HepG2 (cell line): ENCODE measurements around the gene RASD1. TPM values are rescaled to one million over a fixed set of nuclear protein-coding genes. Genes with fewer than 3 reads are reported as not detected.

Experiments used
- ATAC-seq: fragments of 200-7000 bp; cut with Tn5 transposase; 3 replicates; pipeline ENCODE4 v1.9.1; 2020; ENCODE audit warnings: mild to moderate bottlenecking, moderate library complexity
- BruUV-seq: library from RNA; stranded (reverse); fragments of 400-500 nt; replicated peaks from 2 replicates; lab custom pipeline; 2021; lab: Mats Ljungman, UMichigan
- CTCF ChIA-PET: fragments of 300-600 bp; formaldehyde crosslinking; extraction: SDS; loops from one replicate; lab custom pipeline; 2021; ENCODE audit warnings: low total read pairs, inconsistent platforms, low intra/inter-chr PET ratio; lab: Yijun Ruan, JAX
- POLR2A ChIA-PET: fragments of 350-600 bp; sonication (Branson Sonifier 250); formaldehyde crosslinking; loops from one replicate; lab custom pipeline; 2020; ENCODE audit warnings: antibody characterized with exemption, inconsistent platforms; lab: Yijun Ruan, JAX
- DNase-seq: peaks from one replicate; pipeline ENCODE4 v3.0.0-alpha.2; 2015; ENCODE audit warnings: low spot score
- FAIRE-seq: peaks from 3 replicates; lab custom pipeline; 2011; peaks lifted over from hg19 to GRCh38; lab: Jason Lieb, UNC
- H2AFZ ChIP-seq: one replicate; pipeline ENCODE4 v1.6.1; 2011; ENCODE audit warnings: low read length, inconsistent platforms
- H3K27ac ChIP-seq: fragments of 300-600 bp; 3 replicates; pipeline ENCODE4 v1.8.0; 2011; ENCODE audit warnings: mixed run types, mild to moderate bottlenecking, mixed read lengths, low read length, inconsistent platforms; ENCODE audit not compliant: insufficient read depth; ENCODE audit errors: extremely low read length
- H3K27me3 ChIP-seq, 2 experiments: fragments of 200-600 bp in 1 of 2; 2 replicates in 1 of 2; 3 replicates in 1 of 2; pipeline versions ENCODE4 v1.6.0 to v1.8.0; 2011; ENCODE audit warnings: low read length in 2 of 2, mild to moderate bottlenecking in 2 of 2, moderate library complexity in 2 of 2, inconsistent platforms in 1 of 2; ENCODE audit not compliant: insufficient read depth in 2 of 2, control insufficient read depth in 1 of 2
- H3K36me3 ChIP-seq, 2 experiments: fragments of 200-600 bp in 1 of 2; replicated peaks in 1 of 2; 2 replicates in 1 of 2; 3 replicates in 1 of 2; pipeline versions ENCODE4 v1.5.1 to v1.8.0; 2011; ENCODE audit warnings: low read length in 2 of 2, inconsistent platforms in 1 of 2; ENCODE audit not compliant: insufficient read depth in 2 of 2, control insufficient read depth in 1 of 2
- H3K4me1 ChIP-seq: 2 replicates; pipeline ENCODE4 v1.5.1; 2012; ENCODE audit warnings: low read length, inconsistent platforms; ENCODE audit not compliant: insufficient read depth
- H3K4me2 ChIP-seq: 2 replicates; pipeline ENCODE4 v1.6.0; 2011; ENCODE audit warnings: low read depth, low read length, inconsistent platforms
- H3K4me3 ChIP-seq, 3 experiments: fragments of 200-600 bp in 1 of 3; sonication (generic), shearing (Covaris generic) in 1 of 3; replicated peaks in 1 of 3; 2 replicates each; pipeline ENCODE4 v1.5.1; 2011 to 2016; ENCODE audit warnings: low read length in 3 of 3, inconsistent platforms in 2 of 3, low read depth in 2 of 3, mild to moderate bottlenecking in 2 of 3, control low read depth in 1 of 3, mixed read lengths in 1 of 3; ENCODE audit not compliant: insufficient read depth in 1 of 3
- H3K79me2 ChIP-seq: one replicate; pipeline ENCODE4 v1.6.1; 2011; ENCODE audit warnings: low read length, inconsistent platforms; ENCODE audit not compliant: insufficient read depth
- H3K9ac ChIP-seq: 2 replicates; pipeline ENCODE4 v1.6.0; 2011; ENCODE audit warnings: mild to moderate bottlenecking, low read depth, low read length, inconsistent platforms; ENCODE audit not compliant: insufficient read depth
- H3K9me3 ChIP-seq: 2 replicates; pipeline ENCODE4 v1.5.1; 2012; ENCODE audit warnings: mild to moderate bottlenecking, low read length
- H4K20me1 ChIP-seq: 2 replicates; pipeline ENCODE4 v1.6.0; 2011; ENCODE audit warnings: inconsistent platforms, mild to moderate bottlenecking, low read length, moderate library complexity; ENCODE audit not compliant: insufficient read depth
- CENPT ChIP-seq: sonication (generic); formaldehyde crosslinking; IDR thresholded peaks from 2 replicates; pipeline ENCODE4 v1.8.0; 2022; ENCODE audit warnings: low read depth, mild to moderate bottlenecking, moderate library complexity, missing genetic modification reagents
- CHD4 ChIP-seq: fragments of 200-600 bp; sonication (generic); IDR thresholded peaks from 2 replicates; pipeline ENCODE4 v1.7.0; 2017; ENCODE audit warnings: mild to moderate bottlenecking, low read length, borderline replicate concordance
- HNRNPH1 ChIP-seq: fragments of 200-400 bp; formaldehyde crosslinking; optimal IDR thresholded peaks from 2 replicates; pipeline ENCODE3; 2017; ENCODE audit warnings: mild to moderate bottlenecking, low read depth, low read length
- IRX3 ChIP-seq: sonication (generic); formaldehyde crosslinking; IDR thresholded peaks from 2 replicates; pipeline ENCODE4 v1.8.1; 2023; ENCODE audit warnings: mild to moderate bottlenecking, low read depth, missing genetic modification reagents, borderline replicate concordance
- MAFK ChIP-seq, 2 experiments: IDR thresholded peaks in 1 of 2; conservative IDR thresholded peaks in 1 of 2; 2 replicates each; pipeline ENCODE4 v1.6.1; 2011; ENCODE audit warnings: improper control_type of control experiment in 2 of 2, low read length in 2 of 2
- MTA3 ChIP-seq: sonication (generic); formaldehyde crosslinking; IDR thresholded peaks from 2 replicates; pipeline ENCODE4 v1.4.0; 2020; ENCODE audit warnings: missing genetic modification reagents
- TCF12 ChIP-seq, 2 experiments: fragments of 450-650 bp in 1 of 2; sonication (generic) in 1 of 2; formaldehyde crosslinking in 1 of 2; IDR thresholded peaks; 2 replicates each; pipeline versions ENCODE4 v1.6.1 to v1.8.0; 2017 to 2022; ENCODE audit warnings: antibody characterized with exemption in 1 of 2, mild to moderate bottlenecking in 1 of 2, missing genetic modification reagents in 1 of 2, moderate library complexity in 1 of 2
- WGBS: methylation state at CpG from one replicate; pipeline ENCODE4 v1.1.6; 2017; ENCODE audit warnings: low lambda C conversion rate; 5-methylcytosine and 5-hydroxymethylcytosine counted together
- in situ Hi-C: cut with HindIII; loops from 2 replicates; pipeline ENCODE4 v1.10.0; 2017; ENCODE audit warnings: low pct_unique_long_range_greater_than_20kb; ENCODE audit not compliant: extremely low pct_ligation_motif_present
- intact Hi-C: fragments of 100-400 bp; cut with micrococcal nuclease; formaldehyde crosslinking; loops from one replicate; pipeline ENCODE4 v1.10.0; 2022; ENCODE audit not compliant: unreplicated experiment
- polyA plus RNA-seq, 8 experiments: library from polyadenylated mRNA; depleted of rRNA in 3 of 8; stranded (reverse) in 7 of 8; unstranded in 1 of 8; fragments of >200 nt; fragmentation: Illumina TruSeq in 4 of 8; extraction: Trizol in 4 of 8; gene quantifications; 2 replicates each; pipeline versions ENCODE4 v1.2.1 to v1.2.3, GENCODE V29; 2011 to 2016; ENCODE audit warnings: low read depth in 4 of 8, missing spikeins in 1 of 8, mixed read lengths in 1 of 8; ENCODE audit not compliant: insufficient read depth in 1 of 8
- total RNA-seq, 5 experiments: library from RNA; depleted of rRNA; stranded (reverse); fragments of >200 nt; fragmentation: Illumina TruSeq; extraction: Trizol; gene quantifications; 2 replicates each; pipeline ENCODE4 v1.2.3, GENCODE V29; 2016; ENCODE audit warnings: low read depth in 1 of 5
- TF ChIP-seq, protein P1 (sequence below): sonication (generic); formaldehyde crosslinking; IDR thresholded peaks from 2 replicates; pipeline ENCODE4 v1.5.1; 2020; ENCODE audit warnings: mild to moderate bottlenecking, missing genetic modification reagents
- TF ChIP-seq, protein P2 (sequence below): sonication (generic); formaldehyde crosslinking; IDR thresholded peaks from 2 replicates; pipeline ENCODE4 v1.8.0; 2022; ENCODE audit warnings: mild to moderate bottlenecking, missing genetic modification reagents
- TF ChIP-seq, protein P3 (sequence below): sonication (generic); formaldehyde crosslinking; conservative IDR thresholded peaks from 2 replicates; pipeline ENCODE4 v1.4.0; 2020; ENCODE audit warnings: missing genetic modification reagents
- TF ChIP-seq, protein P4 (sequence below): sonication (generic); formaldehyde crosslinking; IDR thresholded peaks from 2 replicates; pipeline ENCODE4 v1.4.0; 2020; ENCODE audit warnings: missing genetic modification reagents, mild to moderate bottlenecking, borderline replicate concordance
- TF ChIP-seq, protein P5 (sequence below): sonication (generic); formaldehyde crosslinking; IDR thresholded peaks from 2 replicates; pipeline ENCODE4 v1.5.0; 2020; ENCODE audit warnings: missing genetic modification reagents, mild to moderate bottlenecking, borderline replicate concordance

The RASD1 gene
- total and polyA plus RNA-seq, 2 of the 13 experiments (the other 11 are each of a cell fraction or from before 2014, with no cell fraction given): 1.6 to 4.2 TPM

- TF ChIP-seq, protein P1, sequence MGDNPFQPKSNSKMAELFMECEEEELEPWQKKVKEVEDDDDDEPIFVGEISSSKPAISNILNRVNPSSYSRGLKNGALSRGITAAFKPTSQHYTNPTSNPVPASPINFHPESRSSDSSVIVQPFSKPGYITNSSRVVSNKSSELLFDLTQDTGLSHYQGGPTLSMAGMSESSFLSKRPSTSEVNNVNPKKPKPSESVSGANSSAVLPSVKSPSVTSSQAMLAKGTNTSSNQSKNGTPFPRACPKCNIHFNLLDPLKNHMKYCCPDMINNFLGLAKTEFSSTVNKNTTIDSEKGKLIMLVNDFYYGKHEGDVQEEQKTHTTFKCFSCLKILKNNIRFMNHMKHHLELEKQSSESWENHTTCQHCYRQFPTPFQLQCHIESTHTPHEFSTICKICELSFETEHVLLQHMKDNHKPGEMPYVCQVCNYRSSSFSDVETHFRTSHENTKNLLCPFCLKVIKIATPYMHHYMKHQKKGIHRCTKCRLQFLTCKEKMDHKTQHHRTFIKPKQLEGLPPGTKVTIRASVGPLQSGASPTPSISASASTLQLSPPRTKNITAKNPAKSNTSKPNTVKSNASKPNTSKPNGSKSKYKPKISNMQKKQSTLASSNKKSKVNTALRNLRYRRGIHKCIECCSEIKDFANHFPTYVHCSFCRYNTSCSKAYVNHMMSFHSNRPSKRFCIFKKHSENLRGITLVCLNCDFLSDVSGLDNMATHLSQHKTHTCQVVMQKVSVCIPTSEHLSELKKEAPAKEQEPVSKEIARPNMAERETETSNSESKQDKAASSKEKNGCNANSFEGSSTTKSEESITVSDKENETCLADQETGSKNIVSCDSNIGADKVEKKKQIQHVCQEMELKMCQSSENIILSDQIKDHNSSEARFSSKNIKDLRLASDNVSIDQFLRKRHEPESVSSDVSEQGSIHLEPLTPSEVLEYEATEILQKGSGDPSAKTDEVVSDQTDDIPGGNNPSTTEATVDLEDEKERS (CRISPR knock-in tag): no peak
- TF ChIP-seq, protein P2, sequence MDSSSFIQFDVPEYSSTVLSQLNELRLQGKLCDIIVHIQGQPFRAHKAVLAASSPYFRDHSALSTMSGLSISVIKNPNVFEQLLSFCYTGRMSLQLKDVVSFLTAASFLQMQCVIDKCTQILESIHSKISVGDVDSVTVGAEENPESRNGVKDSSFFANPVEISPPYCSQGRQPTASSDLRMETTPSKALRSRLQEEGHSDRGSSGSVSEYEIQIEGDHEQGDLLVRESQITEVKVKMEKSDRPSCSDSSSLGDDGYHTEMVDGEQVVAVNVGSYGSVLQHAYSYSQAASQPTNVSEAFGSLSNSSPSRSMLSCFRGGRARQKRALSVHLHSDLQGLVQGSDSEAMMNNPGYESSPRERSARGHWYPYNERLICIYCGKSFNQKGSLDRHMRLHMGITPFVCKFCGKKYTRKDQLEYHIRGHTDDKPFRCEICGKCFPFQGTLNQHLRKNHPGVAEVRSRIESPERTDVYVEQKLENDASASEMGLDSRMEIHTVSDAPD (CRISPR knock-in tag): no peak
- no peak for TF ChIP-seq MTA3 (CRISPR knock-in tag)
These were observed 36.8 kb upstream of the RASD1 start (continued) for GRCh38 chr17:17532991-17533390.

GRCh38 chr17:17531156-17531555, 35.0 kb upstream of the RASD1 start:
- no peak overlapping the region for H2AFZ ChIP-seq
- WGBS: 95% methylated on average over 4 of the region's 4 CpGs
- BruUV-seq: no TSS peak
- intact Hi-C loops: no loop called here
- no peaks in the 10 kb centered on the region for H3K9me3 ChIP-seq
- ChIA-PET CTCF (no interaction called here), POLR2A (interaction anchor here (0.9 kb wide), 1 partner anchor 34 kb away, joined by 5 read pairs; the partner anchor contains the start of gene RASD1)
- peaks cover 44% of the 10 kb centered on the region for H3K4me1 ChIP-seq
- no peak overlapping the region for H3K4me3 ChIP-seq
- H4K20me1 ChIP-seq: peaks cover 16% of the 10 kb centered on the region; the same call in 1 of the 2 replicates
- no peak overlapping the region for H3K9ac ChIP-seq
- no peak overlapping the region for H3K27ac ChIP-seq
- in situ Hi-C loops: no loop called here
- no peaks in the 10 kb centered on the region for H3K27me3 ChIP-seq
- H3K79me2 ChIP-seq: no peaks in the 10 kb centered on the region
- DNase-seq (no peak), FAIRE-seq (no peak), ATAC-seq (no peak)
- no peak overlapping the region for H3K4me2 ChIP-seq
- no peaks in the 10 kb centered on the region for H3K36me3 ChIP-seq
- TF ChIP-seq HNRNPH1 (no peak), IRX3 (CRISPR knock-in tag) (no peak), MAFK (conservative IDR thresholded peaks at IDR 0.05 in 1 of 2, IDR thresholded peaks at IDR 0.05 in 1 of 2; ENCODE audit: low read length in 2 of 2) (no peak), TCF12 (IDR thresholded peaks at IDR 0.05) (no peak), TCF12 (CRISPR knock-in tag; IDR thresholded peaks at IDR 0.05) (no peak), CHD4 (no peak), CENPT (no peak)
- TF ChIP-seq, protein P3, sequence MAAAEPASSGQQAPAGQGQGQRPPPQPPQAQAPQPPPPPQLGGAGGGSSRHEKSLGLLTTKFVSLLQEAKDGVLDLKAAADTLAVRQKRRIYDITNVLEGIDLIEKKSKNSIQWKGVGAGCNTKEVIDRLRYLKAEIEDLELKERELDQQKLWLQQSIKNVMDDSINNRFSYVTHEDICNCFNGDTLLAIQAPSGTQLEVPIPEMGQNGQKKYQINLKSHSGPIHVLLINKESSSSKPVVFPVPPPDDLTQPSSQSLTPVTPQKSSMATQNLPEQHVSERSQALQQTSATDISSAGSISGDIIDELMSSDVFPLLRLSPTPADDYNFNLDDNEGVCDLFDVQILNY (CRISPR knock-in tag): no peak
- TF ChIP-seq, protein P4, sequence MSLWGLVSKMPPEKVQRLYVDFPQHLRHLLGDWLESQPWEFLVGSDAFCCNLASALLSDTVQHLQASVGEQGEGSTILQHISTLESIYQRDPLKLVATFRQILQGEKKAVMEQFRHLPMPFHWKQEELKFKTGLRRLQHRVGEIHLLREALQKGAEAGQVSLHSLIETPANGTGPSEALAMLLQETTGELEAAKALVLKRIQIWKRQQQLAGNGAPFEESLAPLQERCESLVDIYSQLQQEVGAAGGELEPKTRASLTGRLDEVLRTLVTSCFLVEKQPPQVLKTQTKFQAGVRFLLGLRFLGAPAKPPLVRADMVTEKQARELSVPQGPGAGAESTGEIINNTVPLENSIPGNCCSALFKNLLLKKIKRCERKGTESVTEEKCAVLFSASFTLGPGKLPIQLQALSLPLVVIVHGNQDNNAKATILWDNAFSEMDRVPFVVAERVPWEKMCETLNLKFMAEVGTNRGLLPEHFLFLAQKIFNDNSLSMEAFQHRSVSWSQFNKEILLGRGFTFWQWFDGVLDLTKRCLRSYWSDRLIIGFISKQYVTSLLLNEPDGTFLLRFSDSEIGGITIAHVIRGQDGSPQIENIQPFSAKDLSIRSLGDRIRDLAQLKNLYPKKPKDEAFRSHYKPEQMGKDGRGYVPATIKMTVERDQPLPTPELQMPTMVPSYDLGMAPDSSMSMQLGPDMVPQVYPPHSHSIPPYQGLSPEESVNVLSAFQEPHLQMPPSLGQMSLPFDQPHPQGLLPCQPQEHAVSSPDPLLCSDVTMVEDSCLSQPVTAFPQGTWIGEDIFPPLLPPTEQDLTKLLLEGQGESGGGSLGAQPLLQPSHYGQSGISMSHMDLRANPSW (CRISPR knock-in tag): no peak
- TF ChIP-seq, protein P5, sequence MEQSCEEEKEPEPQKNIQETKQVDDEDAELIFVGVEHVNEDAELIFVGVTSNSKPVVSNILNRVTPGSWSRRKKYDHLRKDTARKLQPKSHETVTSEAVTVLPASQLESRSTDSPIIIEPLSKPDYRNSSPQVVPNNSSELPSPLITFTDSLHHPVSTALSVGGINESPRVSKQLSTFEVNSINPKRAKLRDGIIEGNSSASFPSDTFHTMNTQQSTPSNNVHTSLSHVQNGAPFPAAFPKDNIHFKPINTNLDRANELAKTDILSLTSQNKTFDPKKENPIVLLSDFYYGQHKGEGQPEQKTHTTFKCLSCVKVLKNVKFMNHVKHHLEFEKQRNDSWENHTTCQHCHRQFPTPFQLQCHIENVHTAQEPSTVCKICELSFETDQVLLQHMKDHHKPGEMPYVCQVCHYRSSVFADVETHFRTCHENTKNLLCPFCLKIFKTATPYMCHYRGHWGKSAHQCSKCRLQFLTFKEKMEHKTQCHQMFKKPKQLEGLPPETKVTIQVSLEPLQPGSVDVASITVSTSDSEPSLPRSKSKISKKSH (CRISPR knock-in tag): no peak
